ENCODE data around the gene RNF17.

- TF ChIP-seq EZH2 (IDR thresholded peaks at IDR 0.05; ENCODE audit: borderline replicate concordance, low read length) = no peak
- TF ChIP-seq CTCF (conservative IDR thresholded peaks at IDR 0.05 in 1 of 2, IDR thresholded peaks at IDR 0.05 in 1 of 2; ENCODE audit: extremely low read depth in 1 of 2, insufficient read depth in 1 of 2, low read depth in 1 of 2, low read length in 2 of 2) = no peak
Observed at GRCh38 chr13:24905242-24905641, 141.3 kb downstream of the RNF17 start.
